ENCODE results near the gene BAK1.

GRCh38 chr6:33607126-33607783 is 27.2 kb upstream of the BAK1 start:
- TF ChIP-seq CTCF (IDR thresholded peaks at IDR 0.05), result no peak
- TF ChIP-seq POLR2A (IDR thresholded peaks at IDR 0.05), result no peak
- TF ChIP-seq EP300 (IDR thresholded peaks at IDR 0.05), result no peak

Data from suprapubic skin (tissue), 3 donors.